Right ventricle myocardium superior (tissue), 1 donor: ENCODE results near the gene POLN. TPM values are rescaled to one million over a fixed set of nuclear protein-coding genes. Genes with fewer than 3 reads are reported as not detected.

Experiments
- ATAC-seq: fragments of 200-7000 bp; cut with Tn5 transposase; one replicate; pipeline ENCODE4 v1.9.1; 2020; ENCODE audit warnings: mild to moderate bottlenecking; ENCODE audit not compliant: poor library complexity
- DNase-seq: peaks from one replicate; pipeline ENCODE4 v3.0.0-alpha.2; 2020
- intact Hi-C: fragments of 100-400 bp; cut with DNase I; formaldehyde crosslinking; loops from one replicate; pipeline ENCODE4 v1.11.2; 2022
- total RNA-seq: library from RNA; stranded (reverse); fragmentation: NEBNext Ultra II Directional; extraction: Animal tissue kit (Norgen Biotek cat#: 25700); gene quantifications from one replicate; pipeline ENCODE4 v1.2.1, GENCODE V29; 2021
- donor health status: DM: no; HTN: yes; CAD: no; lungs with severe emphysema.

POLN gene
- total RNA-seq, 1 donor from 2014 or later = 2.3 TPM

DNA sequence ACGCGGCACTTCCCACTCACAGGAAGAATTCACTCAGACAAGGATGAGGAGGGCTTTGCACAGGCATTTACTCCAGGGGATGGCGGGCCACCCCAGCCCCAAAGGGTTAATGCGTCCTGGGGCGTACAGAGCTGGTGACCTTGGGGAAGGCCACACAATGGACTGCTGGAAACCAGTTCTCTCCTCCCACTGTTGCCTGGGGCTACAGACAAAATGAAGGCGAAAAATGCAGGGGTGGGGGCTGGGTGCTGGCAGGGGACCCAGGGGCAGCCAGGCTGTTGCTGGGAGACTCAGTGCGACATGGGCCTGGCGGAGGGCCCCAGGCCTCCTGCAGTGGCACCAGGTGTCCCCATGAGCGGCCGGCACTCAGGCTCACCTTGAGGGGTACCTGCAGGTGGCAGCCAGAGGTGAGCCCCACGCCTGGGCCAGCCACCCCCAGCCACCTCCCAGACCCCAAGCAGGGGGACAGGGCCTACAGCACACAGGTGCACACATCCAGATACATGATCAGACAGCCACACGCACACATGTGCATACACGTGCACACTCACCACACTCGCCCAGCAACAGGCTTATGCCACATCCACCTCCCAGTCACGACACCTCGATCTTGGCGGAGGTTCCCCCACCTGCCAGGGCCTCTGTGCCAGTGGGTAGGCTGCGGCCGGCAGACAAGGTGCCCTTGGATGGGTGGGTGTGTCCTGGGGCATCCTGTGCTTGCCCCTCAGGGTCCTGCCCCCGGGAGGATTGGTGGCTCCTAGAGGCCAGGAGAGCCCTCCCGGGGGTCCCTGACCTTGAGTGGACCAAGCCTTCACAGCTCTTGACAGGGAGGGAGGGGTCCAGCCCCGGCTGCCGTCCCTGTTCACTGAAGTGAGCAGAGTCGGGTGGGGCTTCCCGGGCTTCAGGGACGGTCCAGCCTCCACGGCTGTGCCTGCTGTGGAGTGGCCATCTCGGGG lies 169.7 kb downstream of the POLN start:
- intact Hi-C loops = no loop called here
- DNase-seq = peak; percentile 33
- no peak for ATAC-seq

DNA sequence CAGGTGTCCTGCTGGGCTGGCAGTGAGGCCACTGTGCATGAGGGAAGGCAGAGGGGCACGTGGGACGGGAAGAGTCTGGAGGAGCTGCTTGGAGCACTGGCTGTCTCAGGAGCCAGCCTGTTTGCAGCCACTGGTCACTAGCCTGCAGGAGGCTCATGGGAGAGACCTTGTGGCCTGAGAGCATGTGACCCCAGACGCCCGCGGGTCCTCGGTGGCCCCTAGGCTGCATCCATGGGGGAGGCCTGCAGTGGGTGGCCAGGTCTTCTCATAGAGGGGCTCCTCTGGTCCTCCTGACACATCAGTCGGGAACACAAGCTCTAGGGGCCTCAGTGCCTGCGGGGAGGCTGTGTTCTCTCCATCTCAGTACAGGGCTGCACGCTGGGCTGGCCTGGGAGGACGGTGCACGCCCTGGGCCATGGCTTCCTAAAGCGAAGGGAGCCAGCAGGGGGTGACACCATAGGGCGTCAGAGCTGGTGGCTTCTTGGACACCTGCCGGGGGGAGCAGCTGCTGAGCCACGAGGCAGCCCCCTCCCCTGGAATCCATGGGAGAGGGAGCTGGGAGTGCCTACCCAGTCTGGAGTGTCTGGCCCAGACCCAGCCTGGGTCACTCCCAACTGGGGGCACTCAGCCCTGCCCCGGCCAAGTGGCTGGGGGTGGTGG lies 170.5 kb downstream of the POLN start:
- no peak for ATAC-seq
- intact Hi-C loops = no loop called here
- peak; percentile 29 for DNase-seq

GRCh38 chr4:2070421-2071251 lies 171.3 kb downstream of the POLN start:
- intact Hi-C loops = no loop called here
- ATAC-seq (no peak), DNase-seq (peak; percentile 16)

DNA sequence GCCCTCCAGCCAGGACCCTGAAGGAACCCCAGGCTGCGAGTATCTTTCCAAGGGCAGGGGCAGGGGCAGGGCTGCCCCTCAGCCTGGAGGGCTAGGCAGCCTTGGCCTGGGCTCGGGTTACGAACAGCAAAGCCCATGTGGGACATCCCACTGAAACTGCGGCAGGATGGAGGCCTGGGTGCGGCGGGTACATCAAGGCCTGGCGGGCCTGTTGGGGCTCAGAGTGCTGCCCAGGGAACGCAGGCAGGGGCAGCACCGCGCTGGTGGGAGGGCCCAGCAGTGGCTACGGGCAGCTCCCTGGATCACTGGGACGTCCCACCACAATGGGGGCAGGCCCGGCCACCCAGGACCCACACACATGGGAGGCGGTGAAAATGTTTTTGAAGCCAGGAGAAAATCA lies 171.9 kb downstream of the POLN start:
- no peak for ATAC-seq
- intact Hi-C loops = no loop called here
- DNase-seq = peak; percentile 25

DNA sequence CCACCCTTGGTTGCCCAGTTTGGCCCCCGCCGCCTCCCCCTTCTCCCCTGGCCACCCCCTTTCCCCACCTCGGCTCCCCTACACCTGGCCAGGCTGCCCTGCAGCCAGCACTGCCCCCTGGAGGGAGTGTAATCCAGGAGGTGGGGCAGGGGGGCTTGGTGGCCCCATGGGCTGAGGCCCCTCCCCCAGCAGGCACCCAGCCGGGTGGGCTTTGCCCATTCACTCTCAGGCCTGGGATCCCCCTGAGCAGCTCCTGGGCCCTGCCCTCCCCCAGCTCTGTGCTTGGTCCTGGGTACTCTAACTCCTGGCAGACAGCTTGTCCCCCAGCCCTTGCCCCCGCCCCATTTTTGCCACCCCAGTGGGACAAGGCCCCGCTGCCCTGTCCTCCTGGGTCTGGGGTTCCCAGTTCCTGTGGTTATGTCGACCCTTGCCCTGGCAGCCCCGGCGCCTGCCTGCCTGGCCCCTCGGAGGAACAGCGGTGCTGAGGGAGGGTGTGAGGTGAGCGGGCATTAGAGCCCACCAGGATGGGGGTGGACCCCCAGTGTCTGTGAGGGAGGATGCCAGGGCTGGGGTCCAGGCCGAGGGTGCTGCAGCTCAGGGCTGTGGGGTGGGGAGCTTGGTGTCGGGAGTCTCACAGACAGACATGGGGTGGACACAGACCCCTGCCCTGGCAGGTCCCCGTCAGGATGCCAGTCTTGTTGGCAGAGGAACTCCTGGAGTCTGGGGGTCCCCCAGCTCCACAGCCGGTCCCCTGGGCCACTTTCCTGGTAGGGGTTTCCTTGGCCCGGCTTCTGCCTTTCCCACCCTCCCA lies 172.6 kb downstream of the POLN start:
- ATAC-seq = no peak
- DNase-seq = no peak
- intact Hi-C loops = no loop called here

DNA sequence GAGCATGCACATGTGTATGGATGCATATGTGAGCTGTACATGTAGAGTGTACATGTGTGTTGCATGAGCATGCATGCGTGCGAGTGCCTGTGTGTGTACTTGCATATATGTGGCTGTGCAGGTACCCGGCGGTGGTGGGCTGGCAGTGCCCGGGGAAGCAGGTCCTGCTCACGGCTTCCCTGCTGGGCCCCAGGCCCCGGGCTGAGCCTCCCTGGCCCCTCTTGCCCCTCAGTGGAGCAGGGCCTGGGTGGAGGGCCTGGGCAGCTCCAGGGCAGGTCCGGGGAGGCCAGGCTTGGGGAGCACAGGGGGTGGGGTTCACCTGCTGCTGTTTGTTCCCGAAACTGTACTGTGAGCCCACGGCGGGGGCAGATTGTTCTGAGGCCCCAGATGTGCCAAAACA lies 173.4 kb downstream of the POLN start:
- ATAC-seq (no peak), DNase-seq (no peak)
- intact Hi-C loops = no loop called here

GRCh38 chr4:2068198-2068470 lies 173.8 kb downstream of the POLN start:
- ATAC-seq (no peak), DNase-seq (no peak)
- intact Hi-C loops = no loop called here

- intact Hi-C loops = no loop called here
- DNase-seq (peak; percentile 22), ATAC-seq (no peak)
Observed at GRCh38 chr4:2067446-2068197, 174.3 kb downstream of the POLN start.

GRCh38 chr4:2066571-2067445 lies 175.1 kb downstream of the POLN start:
- ATAC-seq (no peak), DNase-seq (no peak)
- intact Hi-C loops = no loop called here

DNA sequence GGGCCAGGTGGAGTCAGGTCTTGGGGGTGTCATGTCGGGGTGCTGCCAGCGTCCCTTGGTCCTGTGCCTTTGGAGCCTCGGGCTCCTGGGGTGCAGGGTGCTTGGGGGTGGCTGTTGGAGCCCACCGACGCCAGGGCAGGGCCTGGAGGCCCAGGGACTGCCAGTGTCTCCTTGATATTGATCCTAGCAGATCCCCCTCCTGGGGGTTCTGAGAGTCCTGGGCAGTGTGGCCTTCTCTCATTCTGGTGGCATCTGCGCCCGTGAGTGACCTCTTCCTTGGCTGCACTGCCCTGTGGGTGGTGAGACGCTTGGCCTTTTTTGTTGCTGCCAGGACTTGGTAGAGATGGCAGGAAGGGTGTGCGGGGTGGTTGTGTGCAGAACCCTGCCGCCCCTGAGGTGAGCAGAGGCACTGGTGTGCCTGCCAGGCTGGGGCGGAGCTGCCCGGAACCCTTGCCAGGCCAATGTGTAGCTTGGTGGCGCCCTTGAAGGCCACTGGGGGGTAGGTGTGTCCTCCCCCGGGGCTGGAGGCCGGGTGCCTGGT lies 175.8 kb downstream of the POLN start:
- intact Hi-C loops = no loop called here
- ATAC-seq = no peak
- no peak for DNase-seq

DNA sequence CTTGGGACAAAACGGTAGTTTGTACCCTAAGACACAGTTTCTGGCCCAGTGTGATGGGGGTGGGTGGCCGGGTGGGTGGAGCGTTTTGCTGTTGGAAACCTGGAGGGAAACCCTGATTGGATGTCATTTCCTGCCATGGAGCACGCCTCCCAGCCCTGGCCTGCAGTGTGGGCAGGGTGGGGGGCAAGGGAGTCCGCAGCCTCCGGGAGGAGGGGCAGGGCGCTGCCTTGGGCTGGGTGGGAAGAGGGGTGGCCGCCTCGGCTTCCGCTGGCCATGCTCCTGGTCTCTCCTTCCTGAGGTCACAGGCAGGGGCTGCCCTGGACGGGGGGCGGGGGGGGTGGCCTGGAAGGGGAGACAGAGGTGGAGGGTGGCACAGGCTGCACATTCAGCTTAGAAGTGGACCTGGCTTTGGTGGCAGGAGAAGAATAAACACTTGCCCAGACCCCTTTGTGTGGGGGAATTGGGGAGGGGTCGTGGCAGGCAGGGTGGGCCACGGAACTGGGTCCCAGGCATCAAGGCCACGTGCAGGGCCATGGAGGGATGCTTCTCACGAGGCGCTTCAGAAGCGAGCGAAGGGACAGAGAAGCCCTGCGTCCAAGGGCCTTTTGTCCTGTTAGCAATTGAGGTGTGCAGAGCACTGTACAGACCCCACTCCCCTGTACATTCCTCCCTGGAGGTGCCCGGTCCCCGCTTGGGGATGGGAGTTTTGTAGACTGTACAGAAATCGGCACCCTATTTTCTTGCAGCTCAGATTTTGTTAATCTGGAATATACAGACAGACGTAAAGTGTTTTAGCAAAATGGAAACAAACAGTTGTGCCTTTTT lies 176.6 kb downstream of the POLN start:
- no peak for DNase-seq
- intact Hi-C loops = no loop called here
- no peak for ATAC-seq

- intact Hi-C loops = no loop called here
- ATAC-seq = no peak
- DNase-seq = peak; percentile 41
Observed at GRCh38 chr4:2064276-2064991, 177.5 kb downstream of the POLN start.

DNA sequence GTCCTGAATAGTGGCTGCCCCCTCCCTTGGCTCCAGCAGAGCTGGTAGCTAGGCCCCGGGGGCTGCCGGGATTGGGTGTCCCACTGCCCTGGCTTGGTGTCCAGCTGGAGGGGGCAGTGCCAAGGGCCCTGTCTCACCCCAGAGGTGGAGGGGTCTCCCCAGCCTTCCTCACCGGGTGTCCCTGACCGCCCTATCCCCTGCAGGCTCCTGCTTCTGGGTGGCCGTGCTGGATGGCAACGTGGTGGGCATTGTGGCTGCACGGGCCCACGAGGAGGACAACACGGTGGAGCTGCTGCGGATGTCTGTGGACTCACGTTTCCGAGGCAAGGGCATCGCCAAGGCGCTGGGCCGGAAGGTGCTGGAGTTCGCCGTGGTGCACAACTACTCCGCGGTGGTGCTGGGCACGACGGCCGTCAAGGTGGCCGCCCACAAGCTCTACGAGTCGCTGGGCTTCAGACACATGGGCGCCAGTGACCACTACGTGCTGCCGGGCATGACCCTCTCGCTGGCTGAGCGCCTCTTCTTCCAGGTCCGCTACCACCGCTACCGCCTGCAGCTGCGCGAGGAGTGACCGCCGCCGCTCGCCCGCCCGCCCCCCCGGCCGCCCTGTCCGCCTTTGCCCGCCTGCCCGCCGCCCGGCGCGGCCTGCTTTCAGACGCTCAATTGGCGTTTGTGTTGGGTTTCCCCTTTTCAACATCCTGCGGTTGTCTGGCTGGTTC lies 178.2 kb downstream of the POLN start:
- intact Hi-C loops = no loop called here
- ATAC-seq = no peak
- no peak for DNase-seq

DNA sequence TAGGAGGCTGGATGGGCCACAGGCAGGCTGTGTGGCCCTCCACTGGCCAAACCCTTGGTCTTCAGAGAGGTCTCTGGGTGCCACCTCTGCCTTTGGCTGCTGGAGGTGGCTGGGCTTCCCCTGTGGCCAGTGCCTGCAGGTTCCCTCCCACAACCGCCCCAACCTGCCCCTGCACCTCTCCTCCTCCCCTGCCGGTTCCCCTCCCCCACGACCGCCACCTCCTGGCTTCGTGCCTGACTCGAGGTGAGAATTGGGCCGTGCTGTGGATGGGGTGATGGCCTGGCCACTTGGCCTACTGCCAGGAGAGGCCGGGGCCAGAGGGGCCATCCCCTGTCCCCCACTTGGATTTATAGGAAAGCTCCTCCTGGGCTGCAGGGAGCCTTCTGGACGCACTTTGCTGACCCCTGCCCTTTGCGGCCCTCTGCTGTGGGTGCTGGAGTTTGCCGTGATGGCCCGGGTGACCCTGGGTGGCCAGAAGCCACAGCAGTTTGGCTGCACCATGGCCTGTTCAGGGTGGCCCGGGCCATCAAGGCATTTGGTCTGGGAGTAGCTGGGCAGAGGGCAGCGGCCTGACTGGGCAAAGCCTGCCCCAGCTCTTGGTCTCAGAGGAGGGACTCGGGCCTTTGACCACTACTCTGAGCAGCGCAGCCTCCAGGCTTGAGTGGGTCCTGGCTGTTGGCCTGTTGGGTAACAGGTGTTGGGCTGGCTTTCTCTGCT lies 179.0 kb downstream of the POLN start:
- DNase-seq = peak; percentile 35
- intact Hi-C loops = no loop called here
- ATAC-seq = no peak
